Activated naive CD8-positive, alpha-beta T cell treated with anti-CD3 and anti-CD28 coated beads, Interleukin-2, amount 50 U/mL, for 16 hours (primary cell): ENCODE data around the gene GPD1L.

Experiments used
- DNase-seq: peaks from one replicate; pipeline ENCODE4 v3.0.0-alpha.2; 2020; ENCODE audit warnings: low read depth, low spot score

Gene GPD1L

GRCh38 chr3:32136703-32137102 is 30.3 kb downstream of the GPD1L start:
- DNase-seq: no peak

GRCh38 chr3:32137870-32138269 is 31.4 kb downstream of the GPD1L start:
- DNase-seq: no peak

GRCh38 chr3:32138545-32139104 is 32.2 kb downstream of the GPD1L start:
- no peak for DNase-seq

- DNase-seq: no peak
These were observed 34.5 kb downstream of the GPD1L start for GRCh38 chr3:32140943-32141342.

GRCh38 chr3:32143849-32144757 is 37.7 kb downstream of the GPD1L start:
- peak; percentile 16 for DNase-seq

GRCh38 chr3:32146746-32147211 is 40.4 kb downstream of the GPD1L start:
- DNase-seq: no peak

GRCh38 chr3:32147509-32147908 is 41.1 kb downstream of the GPD1L start:
- DNase-seq: no peak

GRCh38 chr3:32147933-32148332 is 41.5 kb downstream of the GPD1L start:
- no peak for DNase-seq

GRCh38 chr3:32148351-32148750 is 41.9 kb downstream of the GPD1L start:
- no peak for DNase-seq

- DNase-seq: no peak
These were observed 47.2 kb downstream of the GPD1L start for GRCh38 chr3:32153414-32154204.

GRCh38 chr3:32154205-32154579 is 47.8 kb downstream of the GPD1L start:
- no peak for DNase-seq

- DNase-seq: no peak
These were observed 48.7 kb downstream of the GPD1L start for GRCh38 chr3:32155117-32155516.

GRCh38 chr3:32157600-32158264 is 51.3 kb downstream of the GPD1L start:
- no peak for DNase-seq

GRCh38 chr3:32160706-32161214 is 54.3 kb downstream of the GPD1L start:
- DNase-seq: no peak

- no peak for DNase-seq
These were observed 59.0 kb downstream of the GPD1L start for GRCh38 chr3:32165442-32165841.

GRCh38 chr3:32166654-32167053 is 60.2 kb downstream of the GPD1L start:
- DNase-seq: no peak

- DNase-seq: no peak
These were observed 66.0 kb downstream of the GPD1L start for GRCh38 chr3:32172420-32172819.

GRCh38 chr3:32175607-32176197 is 69.3 kb downstream of the GPD1L start:
- DNase-seq: peak; percentile 14

GRCh38 chr3:32176989-32177701 is 70.7 kb downstream of the GPD1L start:
- peak; percentile 18 for DNase-seq

GRCh38 chr3:32177702-32178198 is 71.3 kb downstream of the GPD1L start:
- no peak for DNase-seq
